AG09319 (cell line): ENCODE measurements around the gene KLF2.

Experiments
- DNase-seq: peaks from one replicate; pipeline ENCODE4 v3.0.0-alpha.2; 2010; ENCODE audit warnings: low read depth; ENCODE audit errors: extremely low read depth
- CTCF ChIP-seq: IDR thresholded peaks from 2 replicates; pipeline ENCODE4 v1.5.1; 2011; ENCODE audit warnings: low read depth, mild to moderate bottlenecking, inconsistent platforms, low read length, moderate library complexity

The KLF2 gene

DNA sequence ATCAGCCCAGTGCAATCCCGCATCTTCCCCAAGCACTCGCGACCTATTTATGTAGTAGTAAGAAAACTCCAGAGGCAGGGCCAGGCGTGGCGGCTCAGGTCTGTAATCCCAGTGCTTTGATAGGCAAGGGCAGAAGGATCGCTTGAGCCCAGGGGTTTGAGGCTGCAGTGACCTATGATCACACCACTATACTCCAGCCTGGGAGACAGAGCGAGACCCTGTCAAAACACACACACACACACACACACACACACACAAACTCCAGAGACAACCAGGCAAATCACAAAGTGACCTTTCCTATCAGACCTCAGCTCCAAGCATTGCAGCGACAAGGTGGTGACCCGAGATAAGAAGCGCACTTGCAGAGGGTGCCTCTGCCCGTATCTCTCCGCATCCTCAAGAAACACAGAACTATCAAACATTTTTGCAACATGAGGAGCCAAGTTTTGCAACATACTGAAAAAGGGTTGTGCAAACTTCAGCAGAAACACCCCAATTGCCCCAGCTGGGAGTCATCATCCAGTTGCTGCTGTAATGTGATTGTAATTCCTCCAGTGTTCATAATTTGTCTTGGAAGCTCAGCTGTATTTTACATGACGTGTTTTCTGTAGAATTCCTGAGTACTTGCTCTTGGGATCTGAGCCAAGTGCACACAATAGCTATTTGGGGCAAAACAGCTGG is 8.7 kb upstream of the KLF2 start:
- peak; percentile 97 for DNase-seq
- no peak for TF ChIP-seq CTCF

- DNase-seq, result no peak
- no peak for TF ChIP-seq CTCF
These were observed 8.1 kb upstream of the KLF2 start for GRCh38 chr19:16316506-16316882.

GRCh38 chr19:16319481-16319880 is 5.1 kb upstream of the KLF2 start:
- TF ChIP-seq CTCF, result no peak
- DNase-seq, result no peak

DNA sequence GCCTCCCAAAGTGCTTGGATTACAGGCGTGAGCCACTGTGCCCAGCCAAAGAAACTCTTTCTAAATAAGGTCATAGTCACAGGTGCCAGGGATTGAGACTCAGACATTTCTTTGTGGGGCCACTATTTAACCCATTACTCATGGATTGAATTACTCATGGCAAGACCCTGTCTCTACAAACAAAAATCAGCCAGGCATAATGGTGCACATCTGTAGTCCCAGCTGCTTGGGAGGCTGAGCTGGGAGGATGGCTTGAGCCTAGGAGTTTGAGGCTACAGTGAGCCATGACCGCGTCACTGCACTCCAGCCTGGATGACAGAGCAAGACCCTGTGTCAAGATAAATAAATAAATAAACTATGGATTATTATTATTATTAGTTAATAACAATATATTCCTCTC is 3.6 kb upstream of the KLF2 start:
- no peak for TF ChIP-seq CTCF
- DNase-seq, result no peak

DNA sequence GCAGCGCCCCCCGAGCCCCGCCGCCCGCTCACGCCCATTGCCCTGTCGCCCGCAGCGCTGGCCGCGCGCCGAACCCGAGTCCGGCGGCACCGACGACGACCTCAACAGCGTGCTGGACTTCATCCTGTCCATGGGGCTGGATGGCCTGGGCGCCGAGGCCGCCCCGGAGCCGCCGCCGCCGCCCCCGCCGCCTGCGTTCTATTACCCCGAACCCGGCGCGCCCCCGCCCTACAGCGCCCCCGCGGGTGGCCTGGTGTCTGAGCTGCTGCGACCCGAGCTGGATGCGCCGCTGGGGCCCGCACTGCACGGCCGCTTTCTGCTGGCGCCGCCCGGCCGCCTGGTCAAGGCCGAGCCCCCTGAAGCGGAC is 518 bp downstream of the KLF2 start:
- no peak for DNase-seq

DNA sequence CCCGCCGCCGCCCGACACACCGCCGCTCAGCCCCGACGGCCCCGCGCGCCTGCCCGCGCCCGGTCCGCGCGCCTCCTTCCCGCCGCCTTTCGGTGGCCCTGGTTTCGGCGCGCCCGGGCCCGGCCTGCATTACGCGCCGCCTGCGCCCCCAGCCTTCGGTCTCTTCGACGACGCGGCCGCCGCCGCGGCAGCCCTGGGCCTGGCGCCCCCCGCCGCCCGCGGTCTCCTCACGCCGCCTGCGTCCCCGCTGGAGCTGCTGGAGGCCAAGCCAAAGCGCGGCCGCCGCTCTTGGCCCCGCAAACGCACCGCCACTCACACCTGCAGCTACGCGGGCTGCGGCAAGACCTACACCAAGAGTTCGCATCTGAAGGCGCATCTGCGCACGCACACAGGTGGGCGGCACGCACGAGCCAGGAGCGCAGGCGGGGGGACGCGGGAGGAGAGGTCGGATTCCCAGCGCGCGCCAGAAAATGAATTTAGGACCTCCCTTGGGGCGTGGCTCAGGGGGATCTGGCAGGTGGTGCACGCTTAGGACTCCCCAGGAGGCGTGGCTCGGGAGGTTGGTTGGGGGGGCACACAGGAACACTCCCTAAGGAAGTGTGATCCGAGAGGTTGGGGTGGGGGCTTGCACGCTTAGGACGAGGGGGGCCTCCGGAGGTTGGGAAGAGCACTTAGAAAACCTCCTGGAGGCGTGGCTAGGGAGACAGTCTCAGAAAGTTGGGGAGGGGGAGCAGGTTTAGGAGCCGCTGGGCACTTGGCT is 1.2 kb downstream of the KLF2 start:
- DNase-seq, result no peak
- no peak for TF ChIP-seq CTCF

More for the DNA sequence above, 518 bp downstream of the KLF2 start:
- TF ChIP-seq CTCF, result peak; percentile 2; the same call in 1 of the 2 replicates

DNA sequence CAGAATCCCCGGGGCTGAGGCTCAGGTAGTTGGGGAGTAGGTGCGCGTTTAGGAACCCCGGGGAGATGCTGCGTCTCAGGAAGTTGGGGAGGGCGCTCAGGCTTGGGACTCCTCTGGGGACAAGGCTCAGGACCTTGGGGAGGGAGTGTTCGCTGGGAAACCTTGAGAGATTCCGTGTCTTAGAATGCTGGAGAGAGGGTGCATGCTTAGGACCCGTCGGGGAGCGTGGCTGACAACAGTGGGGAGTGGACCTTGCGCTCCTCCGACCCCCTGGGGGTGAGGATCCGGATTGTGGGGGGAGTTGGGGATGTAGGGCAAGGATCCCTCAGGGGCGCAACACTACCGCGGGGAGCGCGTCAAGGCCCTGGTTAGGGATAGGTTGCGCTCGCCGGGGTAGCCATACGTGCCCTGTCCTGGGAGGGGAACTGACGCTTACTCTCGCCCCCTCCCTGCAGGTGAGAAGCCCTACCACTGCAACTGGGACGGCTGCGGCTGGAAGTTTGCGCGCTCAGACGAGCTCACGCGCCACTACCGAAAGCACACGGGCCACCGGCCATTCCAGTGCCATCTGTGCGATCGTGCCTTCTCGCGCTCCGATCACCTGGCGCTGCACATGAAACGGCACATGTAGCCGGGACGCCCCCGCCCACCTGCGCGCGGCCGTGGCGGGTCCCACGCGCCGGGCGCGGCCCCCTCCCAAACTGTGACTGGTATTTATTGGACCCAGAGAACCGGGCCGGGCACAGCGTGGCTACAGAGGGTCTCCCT is 2.0 kb downstream of the KLF2 start:
- TF ChIP-seq CTCF, result no peak
- no peak for DNase-seq
